ENCODE measurements around the gene REXO1. TPM values are rescaled to one million over a fixed set of nuclear protein-coding genes. Genes with fewer than 3 reads are reported as not detected.
"Not testable (repeated sequence)": the region's sequence is repeated elsewhere in the genome, so short reads cannot be mapped to it uniquely, and the experiment has no call there.

Gene REXO1
- total RNA-seq, 4 donors from 2014 or later: 36.0 to 95.0 (median 56.3) TPM

DNA sequence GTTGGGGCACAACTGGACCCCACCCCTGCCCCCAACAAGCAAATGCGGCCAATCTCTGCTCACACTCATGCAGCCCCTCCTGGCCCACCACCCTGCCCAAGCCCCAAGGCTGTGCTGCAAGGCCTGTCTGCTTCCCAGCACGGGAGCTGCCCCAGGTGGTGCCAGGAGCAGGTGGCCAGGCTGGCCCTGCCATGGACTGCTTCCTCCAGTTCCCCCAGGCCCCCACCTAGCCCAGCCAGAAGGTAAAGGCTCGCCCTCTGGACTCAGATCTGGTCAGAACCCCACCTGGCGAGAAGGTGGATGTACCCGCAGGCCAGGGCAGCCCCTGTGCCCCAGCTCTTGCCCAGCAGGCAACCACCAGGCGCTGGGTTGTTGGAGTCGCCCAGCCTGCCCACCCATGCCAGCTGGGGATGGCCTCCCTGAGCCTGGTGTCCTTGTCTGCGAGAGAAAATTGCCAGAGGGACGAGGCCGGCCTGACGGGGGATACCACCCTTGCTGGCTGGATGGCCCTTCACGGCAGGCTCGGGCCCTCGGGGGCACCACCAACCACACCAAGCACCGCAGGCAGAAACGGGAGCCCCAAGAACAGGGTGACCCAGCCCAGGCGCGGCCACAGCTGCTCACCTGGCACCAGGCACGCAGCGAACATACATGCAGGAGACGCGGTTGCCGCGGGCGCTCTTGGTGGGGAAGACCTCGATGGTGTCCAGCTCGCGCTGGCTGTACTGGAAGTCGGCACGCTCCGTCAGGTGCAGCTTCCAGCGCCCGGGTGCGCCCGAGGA is 32.5 kb upstream of the REXO1 start:
- in situ Hi-C loops (cut with MboI; ENCODE audit: low pct_ligation_motif_present in 1 of 4, low pct_unique_long_range_greater_than_20kb in 1 of 4, low sequenced_read_pairs in 3 of 4) (no loop called here), intact Hi-C loops (cut with DNase I; ENCODE audit: low total_unique reads) (no loop called here)
- no peak for DNase-seq
- H3K4me3 ChIP-seq: peak overlapping the region in 1 of 4 donors; percentile 6
- H3K36me3 ChIP-seq: no peaks in the 10 kb centered on the region
- H3K9me3 ChIP-seq: no peaks in the 10 kb centered on the region
- TF ChIP-seq POLR2AphosphoS5 (IDR thresholded peaks at IDR 0.05) (no peak), CTCF (IDR thresholded peaks at IDR 0.05) (no peak), EP300 (IDR thresholded peaks at IDR 0.05; ENCODE audit: low read depth) (no peak), POLR2A (IDR thresholded peaks at IDR 0.05) (no peak)
- H3K27ac ChIP-seq: no peak overlapping the region
- H3K4me1 ChIP-seq: peaks cover 27 to 48% (median 34%) of the 10 kb centered on the region in 4 donors
- WGBS, 2 donors (ENCODE audit: low coverage in 1 of 2): 93% methylated on average over 15 of the region's 35 CpGs; no CpG with 5 or more reads in 1 of the 2 donors
- no peaks in the 10 kb centered on the region for H3K27me3 ChIP-seq

DNA sequence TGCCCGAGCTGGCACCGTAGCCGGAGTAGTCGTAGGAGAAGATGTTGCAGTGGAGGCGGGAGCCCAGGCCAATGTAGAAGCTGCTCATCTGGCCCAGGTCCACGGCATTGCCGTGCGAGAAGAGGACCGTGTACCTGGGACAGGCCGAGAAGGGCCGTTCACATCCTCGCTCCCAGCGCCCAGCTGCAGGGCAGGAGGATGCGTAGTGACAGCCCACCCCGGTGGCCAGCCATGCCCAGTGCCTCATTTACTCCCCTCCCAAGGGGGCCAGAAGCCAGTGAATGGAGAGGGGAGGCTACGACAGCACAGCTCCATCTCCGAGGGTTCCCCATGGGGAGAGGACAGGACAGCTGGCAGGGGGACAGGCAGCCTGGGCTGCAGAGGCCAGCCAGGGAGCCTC is 31.7 kb upstream of the REXO1 start:
- H3K27me3 ChIP-seq; DNase-seq; H3K9me3 ChIP-seq; H3K36me3 ChIP-seq; H3K27ac ChIP-seq; in situ Hi-C loops (cut with MboI; ENCODE audit: low pct_ligation_motif_present in 1 of 4, low pct_unique_long_range_greater_than_20kb in 1 of 4, low sequenced_read_pairs in 3 of 4); H3K4me3 ChIP-seq; intact Hi-C loops (cut with DNase I; ENCODE audit: low total_unique reads): not testable (repeated sequence)
- H3K4me1 ChIP-seq: peaks cover 27 to 54% (median 37%) of the 10 kb centered on the region in 4 donors
- 88% methylated on average over 9 of the region's 17 CpGs; no CpG with 5 or more reads in 1 of the 2 donors for WGBS, 2 donors (ENCODE audit: low coverage in 1 of 2)

GRCh38 chr19:1878583-1878982 is 30.3 kb upstream of the REXO1 start:
- intact Hi-C loops (cut with DNase I; ENCODE audit: low total_unique reads); H3K27me3 ChIP-seq; DNase-seq; H3K9me3 ChIP-seq; H3K27ac ChIP-seq; H3K36me3 ChIP-seq; in situ Hi-C loops (cut with MboI; ENCODE audit: low pct_ligation_motif_present in 1 of 4, low pct_unique_long_range_greater_than_20kb in 1 of 4, low sequenced_read_pairs in 3 of 4); H3K4me3 ChIP-seq: not testable (repeated sequence)
- H3K4me1 ChIP-seq: peaks cover 25 to 58% (median 40%) of the 10 kb centered on the region in 4 donors
- WGBS, 2 donors (ENCODE audit: low coverage in 1 of 2): 87% methylated on average over 7 of the region's 8 CpGs; no CpG with 5 or more reads in 1 of the 2 donors

DNA sequence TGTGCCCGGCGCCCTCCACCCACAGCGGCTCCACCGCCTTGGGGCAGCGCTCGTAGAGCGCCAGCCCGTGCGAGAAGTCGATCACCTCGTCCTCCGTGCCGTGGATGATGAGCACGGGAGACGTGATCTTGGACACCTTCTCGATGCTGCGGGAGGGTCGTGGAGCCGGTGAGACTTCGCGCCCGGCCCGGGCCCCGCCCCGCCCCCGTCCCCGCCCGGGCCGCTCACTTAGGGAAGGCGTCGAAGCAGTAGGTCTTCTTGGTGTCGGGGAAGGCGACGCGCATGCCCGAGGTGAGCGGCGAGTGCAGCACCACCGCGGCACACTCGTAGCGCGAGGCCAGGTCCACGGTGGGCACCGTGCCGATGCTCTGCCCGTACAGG is 29.0 kb upstream of the REXO1 start:
- H3K27me3 ChIP-seq; DNase-seq; H3K9me3 ChIP-seq; intact Hi-C loops (cut with DNase I; ENCODE audit: low total_unique reads); in situ Hi-C loops (cut with MboI; ENCODE audit: low pct_ligation_motif_present in 1 of 4, low pct_unique_long_range_greater_than_20kb in 1 of 4, low sequenced_read_pairs in 3 of 4); H3K36me3 ChIP-seq; H3K4me3 ChIP-seq: not testable (repeated sequence)
- H3K4me1 ChIP-seq: peaks cover 20 to 54% (median 36%) of the 10 kb centered on the region in 4 donors
- WGBS, 2 donors (ENCODE audit: low coverage in 1 of 2): 73% methylated on average over 22 of the region's 47 CpGs; no CpG with 5 or more reads in 1 of the 2 donors
- H3K27ac ChIP-seq: peak overlapping the region in 1 of 4 donors; percentile 96

GRCh38 chr19:1876496-1877279 is 28.4 kb upstream of the REXO1 start:
- intact Hi-C loops (cut with DNase I; ENCODE audit: low total_unique reads); H3K27me3 ChIP-seq; DNase-seq; H3K9me3 ChIP-seq; H3K36me3 ChIP-seq; in situ Hi-C loops (cut with MboI; ENCODE audit: low pct_ligation_motif_present in 1 of 4, low pct_unique_long_range_greater_than_20kb in 1 of 4, low sequenced_read_pairs in 3 of 4): not testable (repeated sequence)
- H3K27ac ChIP-seq: peak overlapping the region; percentile 93 to 97 (median 95)
- peaks cover 15 to 51% (median 32%) of the 10 kb centered on the region in 4 donors for H3K4me1 ChIP-seq
- WGBS, 2 donors (ENCODE audit: low coverage in 1 of 2): 25 to 35% methylated on average over 9 to 35 of the region's 53 CpGs
- H3K4me3 ChIP-seq: peak overlapping the region; percentile 69 to 98 (median 80)

All from transverse colon (tissue), 4 donors.